CD14-positive monocyte (primary cell): ENCODE data around the gene TMC6. TPM values are rescaled to one million over a fixed set of nuclear protein-coding genes. Genes with fewer than 3 reads are reported as not detected.

Experiments
- DNase-seq, 3 donors: peaks; one replicate each; pipeline ENCODE4 v3.0.0-alpha.2; 2011 to 2022
- H2AFZ ChIP-seq: 2 replicates; pipeline ENCODE4 v1.6.0; 2012; ENCODE audit warnings: mild to moderate bottlenecking, low read depth, low read length, inconsistent platforms; ENCODE audit not compliant: insufficient read depth, poor library complexity, severe bottlenecking
- H3K27ac ChIP-seq, 2 donors: 1 replicate in 1 of 2; 2 replicates in 1 of 2; pipeline ENCODE4 v1.5.1; 2012 to 2013; ENCODE audit warnings: low read length in 2 of 2, control low read depth in 1 of 2, inconsistent platforms in 1 of 2, low read depth in 1 of 2, mild to moderate bottlenecking in 1 of 2
- H3K27me3 ChIP-seq, 2 donors: one replicate each; pipeline versions ENCODE4 v1.6.0 to v1.6.1; 2011 to 2013; ENCODE audit warnings: low read length in 2 of 2; ENCODE audit not compliant: control insufficient read depth in 2 of 2, insufficient read depth in 2 of 2
- H3K36me3 ChIP-seq, 2 donors: replicated peaks in 1 of 2; 1 replicate in 1 of 2; 2 replicates in 1 of 2; pipeline versions ENCODE4 v1.5.1 to v1.6.1; 2012 to 2013; ENCODE audit warnings: low read length in 2 of 2, control low read depth in 1 of 2, inconsistent platforms in 1 of 2, mild to moderate bottlenecking in 1 of 2; ENCODE audit not compliant: insufficient read depth in 2 of 2, control insufficient read depth in 1 of 2
- H3K4me1 ChIP-seq, 2 donors: 1 replicate in 1 of 2; 2 replicates in 1 of 2; pipeline versions ENCODE4 v1.5.1 to v1.6.1; 2012 to 2013; ENCODE audit warnings: low read length in 2 of 2, control low read depth in 1 of 2, inconsistent platforms in 1 of 2, mild to moderate bottlenecking in 1 of 2, moderate library complexity in 1 of 2; ENCODE audit not compliant: insufficient read depth in 2 of 2, control insufficient read depth in 1 of 2
- H3K4me2 ChIP-seq: replicated peaks from 2 replicates; pipeline ENCODE3; 2012; ENCODE audit warnings: low read length, moderate library complexity, mild to moderate bottlenecking; ENCODE audit not compliant: poor library complexity, severe bottlenecking; ENCODE audit errors: extremely low read depth
- H3K4me3 ChIP-seq, 3 experiments: fragments of 200-600 bp in 1 of 3; sonication (generic) in 1 of 3; replicated peaks in 1 of 3; 1 replicate in 2 of 3; 2 replicates in 1 of 3; pipeline ENCODE4 v1.5.1; 2011 to 2013; ENCODE audit warnings: low read length in 3 of 3, mild to moderate bottlenecking in 3 of 3, control low read depth in 2 of 3, low read depth in 2 of 3, inconsistent platforms in 1 of 3, moderate library complexity in 1 of 3
- H3K79me2 ChIP-seq: 2 replicates; pipeline ENCODE4 v1.6.0; 2012; ENCODE audit warnings: mild to moderate bottlenecking, control low read depth, inconsistent platforms, low read length, moderate library complexity; ENCODE audit not compliant: insufficient read depth
- H3K9ac ChIP-seq: 2 replicates; pipeline ENCODE4 v1.6.0; 2017; ENCODE audit warnings: low read length, mild to moderate bottlenecking; ENCODE audit not compliant: insufficient read depth, poor library complexity, severe bottlenecking
- H3K9me3 ChIP-seq, 2 donors: replicated peaks in 1 of 2; 1 replicate in 1 of 2; 2 replicates in 1 of 2; pipeline versions ENCODE4 v1.5.1 to v1.6.1; 2012 to 2013; ENCODE audit warnings: low read length in 2 of 2, control low read depth in 1 of 2; ENCODE audit not compliant: control insufficient read depth in 1 of 2, insufficient read depth in 1 of 2
- H4K20me1 ChIP-seq: 2 replicates; pipeline ENCODE4 v1.6.0; 2012; ENCODE audit warnings: mild to moderate bottlenecking, low read length, control low read depth, moderate library complexity; ENCODE audit not compliant: insufficient read depth
- H3K27ac Mint-ChIP-seq, 7 donors: one replicate each; pipeline ENCODE4 v1.8.0; 2020; ENCODE audit warnings: mild to moderate bottlenecking in 7 of 7, mixed read lengths in 7 of 7, moderate library complexity in 6 of 7, inconsistent platforms in 2 of 7
- H3K27me3 Mint-ChIP-seq, 3 donors: one replicate each; pipeline ENCODE4 v1.8.0; 2021 to 2022; ENCODE audit warnings: low read depth in 3 of 3, mild to moderate bottlenecking in 3 of 3, mixed read lengths in 3 of 3, moderate library complexity in 3 of 3, inconsistent platforms in 1 of 3
- H3K36me3 Mint-ChIP-seq, 2 donors: one replicate each; pipeline ENCODE4 v1.8.0; 2020; ENCODE audit warnings: mixed read lengths in 2 of 2, inconsistent platforms in 1 of 2, mild to moderate bottlenecking in 1 of 2
- H3K4me1 Mint-ChIP-seq: one replicate; pipeline ENCODE4 v1.8.0; 2020; ENCODE audit warnings: mild to moderate bottlenecking, mixed read lengths
- H3K4me3 Mint-ChIP-seq, 2 donors: one replicate each; pipeline ENCODE4 v1.8.0; 2020; ENCODE audit warnings: mild to moderate bottlenecking in 2 of 2, mixed read lengths in 2 of 2, moderate library complexity in 1 of 2
- H3K9me3 Mint-ChIP-seq, 7 donors: one replicate each; pipeline ENCODE4 v1.8.0; 2020 to 2022; ENCODE audit warnings: mixed read lengths in 7 of 7, mild to moderate bottlenecking in 6 of 7, moderate library complexity in 6 of 7, inconsistent platforms in 2 of 7
- CTCF ChIP-seq: fragments of 200-600 bp; IDR thresholded peaks from one replicate; pipeline ENCODE4 v1.8.0; 2022; ENCODE audit warnings: antibody characterized with exemption, mild to moderate bottlenecking
- WGBS: methylation state at CpG from one replicate; pipeline ENCODE4 v1.1.5; 2013; ENCODE audit warnings: missing lambda C conversion rate; ENCODE audit not compliant: insufficient coverage; 5-methylcytosine and 5-hydroxymethylcytosine counted together
- intact Hi-C, 2 donors: fragments of 100-400 bp; cut with micrococcal nuclease; formaldehyde crosslinking; loops; one replicate each; pipeline versions ENCODE4 v1.15.0 to v1.15.1; 2023
- polyA plus RNA-seq, 3 donors: library from polyadenylated mRNA; depleted of rRNA in 1 of 3; unstranded in 2 of 3; stranded (reverse) in 1 of 3; fragments of 300-500 nt in 2 of 3; fragments of >200 nt in 1 of 3; fragmentation: Illumina TruSeq in 2 of 3; gene quantifications; 1 replicate in 2 of 3; 2 replicates in 1 of 3; pipeline ENCODE4 v1.2.3, GENCODE V29; 2012 to 2021

TMC6 gene
- polyA plus RNA-seq, 3 donors, result 60.1 to 107 (median 79.2) TPM

GRCh38 chr17:78138204-78139060, 9.9 kb upstream of the TMC6 start:
- no peaks in the 10 kb centered on the region for H3K27me3 ChIP-seq
- no peak overlapping the region for H3K4me3 Mint-ChIP-seq
- no peak overlapping the region for H2AFZ ChIP-seq
- peaks cover 75% of the 10 kb centered on the region for H3K4me1 Mint-ChIP-seq
- intact Hi-C loops, result loop anchor here in 1 of 2 donors (5.0 kb wide), 1 partner anchor 34 kb away; no protein-coding TSS in a partner anchor
- peaks cover 46 to 52% of the 10 kb centered on the region in 2 donors for H3K36me3 ChIP-seq
- H3K4me2 ChIP-seq, result peak overlapping the region; percentile 7
- peaks cover 75% of the 10 kb centered on the region for H4K20me1 ChIP-seq
- TF ChIP-seq CTCF, result no peak
- H3K4me1 ChIP-seq, result peaks cover 70 to 92% of the 10 kb centered on the region in 2 donors
- H3K9ac ChIP-seq, result no peak overlapping the region
- peak overlapping the region in 4 of 7 donors; percentile 32 to 75 (median 62) for H3K27ac Mint-ChIP-seq
- WGBS, result 62% methylated on average over 6 of the region's 17 CpGs
- no peaks in the 10 kb centered on the region for H3K9me3 ChIP-seq
- H3K9me3 Mint-ChIP-seq, result no peaks in the 10 kb centered on the region
- H3K79me2 ChIP-seq, result peaks cover 24% of the 10 kb centered on the region
- H3K36me3 Mint-ChIP-seq, result peaks cover 49 to 69% of the 10 kb centered on the region in 2 donors
- H3K27ac ChIP-seq, result peak overlapping the region in 1 of 2 donors; percentile 17
- H3K4me3 ChIP-seq, result no peak overlapping the region
- peaks cover 0 to 5% (median 0%) of the 10 kb centered on the region in 3 donors for H3K27me3 Mint-ChIP-seq
- no peak for DNase-seq

GRCh38 chr17:78137392-78138203, 9.0 kb upstream of the TMC6 start:
- Mint-ChIP-seq H3K27ac (peak overlapping the region in 2 of 7 donors; percentile 41 to 49), H3K36me3 (peaks cover 51 to 70% of the 10 kb centered on the region in 2 donors), H3K9me3 (no peaks in the 10 kb centered on the region), H3K27me3 (peaks cover 0 to 5% (median 0%) of the 10 kb centered on the region in 3 donors), H3K4me1 (peaks cover 76% of the 10 kb centered on the region), H3K4me3 (peak overlapping the region in 1 of 2 donors; percentile 51)
- H3K4me3 ChIP-seq, result peak overlapping the region in 1 of 3 experiments; percentile 26
- peak; percentile 72 for TF ChIP-seq CTCF
- intact Hi-C loops, result loop anchor here in 1 of 2 donors (5.0 kb wide), 1 partner anchor 35 kb away; no protein-coding TSS in a partner anchor
- H3K4me1 ChIP-seq, result peaks cover 74 to 92% of the 10 kb centered on the region in 2 donors
- H3K79me2 ChIP-seq, result peaks cover 32% of the 10 kb centered on the region
- WGBS, result 56% methylated on average over 14 of the region's 26 CpGs
- peaks cover 82% of the 10 kb centered on the region for H4K20me1 ChIP-seq
- no peaks in the 10 kb centered on the region for H3K9me3 ChIP-seq
- H3K27ac ChIP-seq, result peak overlapping the region in 1 of 2 donors; percentile 39
- peak overlapping the region; percentile 44 for H3K4me2 ChIP-seq
- H3K36me3 ChIP-seq, result peaks cover 51 to 53% of the 10 kb centered on the region in 2 donors
- no peak overlapping the region for H3K9ac ChIP-seq
- peak; percentile 51 to 70 (median 59) for DNase-seq
- H2AFZ ChIP-seq, result no peak overlapping the region
- H3K27me3 ChIP-seq, result no peaks in the 10 kb centered on the region
